NCI-H128 (cell line): ENCODE measurements around the gene RGPD3.

Experiments used
- DNase-seq: peaks from one replicate; lab custom pipeline; 2025; ENCODE audit not compliant: unreplicated experiment; lab: John Stamatoyannopoulos, UW

The RGPD3 gene

DNA sequence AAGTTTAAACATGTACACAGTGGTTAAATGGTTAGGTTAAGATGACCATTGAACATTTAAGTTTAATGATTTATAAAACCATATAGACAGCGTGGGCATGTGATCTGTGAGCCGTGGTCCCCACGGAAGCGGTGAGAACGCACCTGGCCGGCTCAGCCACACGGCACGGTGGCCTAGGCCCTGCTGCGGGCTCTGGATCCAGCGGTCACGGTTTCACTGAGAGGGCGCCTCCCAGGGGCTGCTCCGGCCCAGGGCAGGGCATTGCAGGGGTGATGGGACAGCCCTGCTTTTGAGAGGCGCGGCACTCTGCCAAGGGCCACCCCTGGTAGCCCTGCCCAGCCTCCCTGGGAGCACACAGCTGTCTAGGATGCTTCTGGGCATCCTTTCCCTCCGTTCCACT, 124.9 kb downstream of the RGPD3 start:
- no peak for DNase-seq

DNA sequence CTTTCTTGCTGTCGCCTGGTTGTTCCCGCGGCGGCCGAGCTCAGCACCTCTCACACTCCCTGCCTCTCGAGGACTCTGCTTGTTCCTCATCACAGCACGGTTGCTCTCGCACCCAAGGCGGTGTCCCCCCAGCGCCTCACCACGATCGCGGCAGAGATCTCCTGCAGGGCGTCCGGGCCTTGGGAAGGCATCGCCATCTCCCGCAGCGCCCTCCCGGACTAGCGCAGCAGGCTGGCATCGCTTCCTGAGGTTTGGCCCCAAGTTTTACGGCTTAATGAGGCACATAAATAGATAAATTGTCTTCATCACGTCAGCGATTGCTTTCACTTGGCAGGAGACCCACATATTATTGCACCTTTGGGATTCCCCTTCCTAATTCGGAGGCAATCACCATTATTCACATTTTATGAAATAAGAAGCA, 125.4 kb downstream of the RGPD3 start:
- DNase-seq = no peak

DNA sequence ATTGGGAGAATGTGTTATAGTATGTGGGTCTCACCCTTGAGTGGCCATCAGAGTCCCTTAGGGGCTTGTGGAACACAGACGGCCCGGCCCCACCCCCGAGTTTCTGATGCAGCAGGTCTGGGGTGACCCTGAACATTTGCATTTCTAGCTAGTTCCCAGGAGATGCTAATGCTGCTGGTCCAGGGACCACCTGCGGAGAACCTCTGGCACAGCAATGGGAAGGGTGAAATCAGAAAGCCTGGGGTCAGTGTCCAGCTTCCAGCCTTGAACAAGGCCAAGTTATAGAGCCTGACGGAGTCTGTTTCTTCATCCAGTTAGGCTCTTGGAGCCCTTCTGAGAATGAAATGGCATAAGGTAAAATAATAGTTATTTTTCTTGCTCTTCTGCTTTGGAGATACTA, 126.5 kb downstream of the RGPD3 start:
- DNase-seq = no peak
